Liver (tissue), 3 donors: ENCODE data around the gene MYO5C.

Experiments
- CTCF ChIP-seq: fragments of 150-350 bp; IDR thresholded peaks from 2 replicates; pipeline ENCODE4 v1.5.1; 2017; ENCODE audit warnings: improper control_type of control experiment, low read depth, low read length; ENCODE audit not compliant: missing input control
- JUND ChIP-seq, 2 donors: IDR thresholded peaks; 2 replicates each; pipeline ENCODE4 v1.6.1; 2016; ENCODE audit warnings: antibody characterized with exemption in 2 of 2
- TF ChIP-seq, protein P1 (sequence below): IDR thresholded peaks from 2 replicates; pipeline ENCODE4 v1.6.1; 2016; ENCODE audit warnings: antibody characterized with exemption
- donor health status: healthy.
- donor health status: healthy.

- TF ChIP-seq CTCF (no peak), JUND (IDR thresholded peaks at IDR 0.05) (no peak)
- TF ChIP-seq, protein P1, sequence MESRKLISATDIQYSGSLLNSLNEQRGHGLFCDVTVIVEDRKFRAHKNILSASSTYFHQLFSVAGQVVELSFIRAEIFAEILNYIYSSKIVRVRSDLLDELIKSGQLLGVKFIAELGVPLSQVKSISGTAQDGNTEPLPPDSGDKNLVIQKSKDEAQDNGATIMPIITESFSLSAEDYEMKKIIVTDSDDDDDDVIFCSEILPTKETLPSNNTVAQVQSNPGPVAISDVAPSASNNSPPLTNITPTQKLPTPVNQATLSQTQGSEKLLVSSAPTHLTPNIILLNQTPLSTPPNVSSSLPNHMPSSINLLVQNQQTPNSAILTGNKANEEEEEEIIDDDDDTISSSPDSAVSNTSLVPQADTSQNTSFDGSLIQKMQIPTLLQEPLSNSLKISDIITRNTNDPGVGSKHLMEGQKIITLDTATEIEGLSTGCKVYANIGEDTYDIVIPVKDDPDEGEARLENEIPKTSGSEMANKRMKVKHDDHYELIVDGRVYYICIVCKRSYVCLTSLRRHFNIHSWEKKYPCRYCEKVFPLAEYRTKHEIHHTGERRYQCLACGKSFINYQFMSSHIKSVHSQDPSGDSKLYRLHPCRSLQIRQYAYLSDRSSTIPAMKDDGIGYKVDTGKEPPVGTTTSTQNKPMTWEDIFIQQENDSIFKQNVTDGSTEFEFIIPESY = no peak
These were observed 147.2 kb downstream of the MYO5C start for GRCh38 chr15:52148403-52148802.
